Measurements from ENCODE around the gene FST. TPM values are rescaled to one million over a fixed set of nuclear protein-coding genes. Genes with fewer than 3 reads are reported as not detected.

The FST gene
- total and polyA plus RNA-seq, 2 of the 8 experiments (the other 6 are each of a cell fraction or from before 2014, with no cell fraction given), result 16.6 to 17.5 TPM

DNA sequence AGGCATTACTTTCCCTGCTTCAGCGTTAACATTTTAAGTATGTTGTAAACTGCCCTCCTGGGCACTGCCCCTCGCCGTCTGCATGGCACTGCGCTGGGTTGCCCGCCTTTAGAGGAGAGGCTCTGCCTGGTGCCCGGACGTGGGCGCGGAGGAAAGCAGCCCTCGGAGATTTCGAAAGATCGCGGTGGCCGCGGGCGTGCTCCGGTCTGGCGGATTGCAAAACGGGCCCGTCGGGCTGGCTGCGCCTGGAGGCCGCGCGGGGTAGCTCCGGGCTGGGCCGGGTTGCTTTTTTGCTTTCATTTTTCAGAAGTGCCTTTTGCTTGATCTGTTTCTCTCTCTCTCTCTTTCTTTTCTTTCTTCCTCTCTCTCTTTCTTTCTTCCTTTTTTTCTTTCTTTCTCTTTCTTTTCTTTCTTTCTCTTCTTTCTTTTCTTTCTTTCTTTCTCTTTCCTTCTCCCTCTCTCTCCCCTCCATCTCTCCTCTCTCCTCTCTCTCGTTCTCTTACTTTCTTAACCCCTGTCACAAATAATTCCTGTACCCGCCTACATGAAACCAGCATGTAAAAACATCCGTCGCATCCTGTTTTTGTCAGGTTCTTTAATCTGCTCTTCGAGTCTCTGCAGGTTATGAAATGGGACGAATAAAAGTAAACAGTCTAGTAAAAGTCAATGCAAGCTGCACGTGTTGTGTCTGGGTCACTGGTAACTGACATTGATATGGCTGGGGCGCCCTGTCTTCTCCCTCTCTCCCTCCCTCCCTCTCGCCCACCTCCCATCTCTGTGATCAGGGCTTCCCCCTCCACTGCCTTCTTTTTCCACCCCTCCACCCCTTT, 1.7 kb downstream of the FST start (continued):
- TF ChIP-seq, protein P1, sequence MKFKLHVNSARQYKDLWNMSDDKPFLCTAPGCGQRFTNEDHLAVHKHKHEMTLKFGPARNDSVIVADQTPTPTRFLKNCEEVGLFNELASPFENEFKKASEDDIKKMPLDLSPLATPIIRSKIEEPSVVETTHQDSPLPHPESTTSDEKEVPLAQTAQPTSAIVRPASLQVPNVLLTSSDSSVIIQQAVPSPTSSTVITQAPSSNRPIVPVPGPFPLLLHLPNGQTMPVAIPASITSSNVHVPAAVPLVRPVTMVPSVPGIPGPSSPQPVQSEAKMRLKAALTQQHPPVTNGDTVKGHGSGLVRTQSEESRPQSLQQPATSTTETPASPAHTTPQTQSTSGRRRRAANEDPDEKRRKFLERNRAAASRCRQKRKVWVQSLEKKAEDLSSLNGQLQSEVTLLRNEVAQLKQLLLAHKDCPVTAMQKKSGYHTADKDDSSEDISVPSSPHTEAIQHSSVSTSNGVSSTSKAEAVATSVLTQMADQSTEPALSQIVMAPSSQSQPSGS (IDR thresholded peaks at IDR 0.05; ENCODE audit: low read length), result no peak
- TF ChIP-seq CREB1 (IDR thresholded peaks at IDR 0.05) (no peak), TEAD4 (IDR thresholded peaks at IDR 0.05; ENCODE audit: low read depth, low read length) (no peak), SP1 (IDR thresholded peaks at IDR 0.05; ENCODE audit: low read depth, low read length) (no peak), TAF1 (IDR thresholded peaks at IDR 0.05; ENCODE audit: low read depth, low read length) (no peak), RNF2 (IDR thresholded peaks at IDR 0.05; ENCODE audit: borderline replicate concordance, low read depth, low read length, missing control alignments, poor library complexity, severe bottlenecking) (no peak), CHD2 (IDR thresholded peaks at IDR 0.05; ENCODE audit: low read length) (no peak), FOSL1 (IDR thresholded peaks at IDR 0.05; ENCODE audit: insufficient read depth, low read depth, low read length) (no peak), BRCA1 (IDR thresholded peaks at IDR 0.05; ENCODE audit: low read depth, low read length) (no peak), RAD21 (IDR thresholded peaks at IDR 0.05 in 1 of 2, conservative IDR thresholded peaks at IDR 0.05 in 1 of 2; ENCODE audit: low read depth in 2 of 2, low read length in 2 of 2) (peak in 1 of 2 experiments; percentile 16; a peak in 1 of 4 replicates), ZNF274 (IDR thresholded peaks at IDR 0.05; ENCODE audit: borderline replicate concordance, extremely low read depth, low read length) (no peak), CTBP2 (IDR thresholded peaks at IDR 0.05; ENCODE audit: borderline replicate concordance, insufficient read depth, insufficient read length, low read length) (no peak), TAF7 (optimal IDR thresholded peaks at IDR 0.05; ENCODE audit: borderline replicate concordance, low read depth, low read length) (no peak), SP2 (IDR thresholded peaks at IDR 0.05; ENCODE audit: low read length) (no peak), BCL11A (IDR thresholded peaks at IDR 0.05; ENCODE audit: low read depth in 2 of 2, low read length in 2 of 2) (no peak), SUZ12 (IDR thresholded peaks at IDR 0.05; ENCODE audit: low read length) (peak; percentile 16; the same call in 1 of the 2 replicates), RXRA (IDR thresholded peaks at IDR 0.05; ENCODE audit: insufficient read depth, low read depth, low read length) (no peak), PHF8 (conservative IDR thresholded peaks at IDR 0.05; ENCODE audit: low read depth, low read length) (no peak), ASH2L (IDR thresholded peaks at IDR 0.05; ENCODE audit: low read length) (peak; percentile 44)
- TF ChIP-seq, protein P2, sequence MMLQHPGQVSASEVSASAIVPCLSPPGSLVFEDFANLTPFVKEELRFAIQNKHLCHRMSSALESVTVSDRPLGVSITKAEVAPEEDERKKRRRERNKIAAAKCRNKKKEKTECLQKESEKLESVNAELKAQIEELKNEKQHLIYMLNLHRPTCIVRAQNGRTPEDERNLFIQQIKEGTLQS (IDR thresholded peaks at IDR 0.05; ENCODE audit: insufficient read depth, low read depth, low read length), result no peak
